ENCODE results near the gene TNNT1.

The TNNT1 gene

GRCh38 chr19:55097864-55098715 is 50.9 kb downstream of the TNNT1 start:
- TF ChIP-seq CTCF (IDR thresholded peaks at IDR 0.05; ENCODE audit: low read length, missing control alignments), result no peak
- no peak overlapping the region for H3K4me3 ChIP-seq (replicated peaks; ENCODE audit: low read depth, low read length)

GRCh38 chr19:55096061-55096701 is 52.8 kb downstream of the TNNT1 start:
- no peak for TF ChIP-seq CTCF (IDR thresholded peaks at IDR 0.05; ENCODE audit: low read length, missing control alignments)
- H3K4me3 ChIP-seq (replicated peaks; ENCODE audit: low read depth, low read length), result no peak overlapping the region

More at GRCh38 chr19:55097864-55098715, 50.9 kb downstream of the TNNT1 start:
- DNase-seq (ENCODE audit: low read depth), result no peak

GRCh38 chr19:55095260-55096060 is 53.5 kb downstream of the TNNT1 start:
- DNase-seq (ENCODE audit: low read depth), result no peak
- no peak overlapping the region for H3K4me3 ChIP-seq (replicated peaks; ENCODE audit: low read depth, low read length)
- no peak for TF ChIP-seq CTCF (IDR thresholded peaks at IDR 0.05; ENCODE audit: low read length, missing control alignments)

More at GRCh38 chr19:55096061-55096701, 52.8 kb downstream of the TNNT1 start:
- no peak for DNase-seq (ENCODE audit: low read depth)

- no peak for TF ChIP-seq CTCF (IDR thresholded peaks at IDR 0.05; ENCODE audit: low read length, missing control alignments)
- no peak overlapping the region for H3K4me3 ChIP-seq (replicated peaks; ENCODE audit: low read depth, low read length)
- no peak for DNase-seq (ENCODE audit: low read depth)
Observed at GRCh38 chr19:55094456-55095259, 54.3 kb downstream of the TNNT1 start.

- no peak for TF ChIP-seq CTCF (IDR thresholded peaks at IDR 0.05; ENCODE audit: low read length, missing control alignments)
- no peak overlapping the region for H3K4me3 ChIP-seq (replicated peaks; ENCODE audit: low read depth, low read length)
- no peak for DNase-seq (ENCODE audit: low read depth)
Observed at GRCh38 chr19:55092423-55093318, 56.3 kb downstream of the TNNT1 start.
